GM21526 (cell line): ENCODE data around the gene IRF2.
A peak's percentile ranks its signal among the peaks of the same experiment; 100 is the strongest.

Source experiments
- ATAC-seq: cut with Tn5 transposase; IDR thresholded peaks from one replicate; pipeline ENCODE4 v1.9.1; 2021; ENCODE audit warnings: moderate library complexity; ENCODE audit not compliant: unreplicated experiment, low FRiP score

Gene IRF2

GRCh38 chr4:184434021-184434420 is 40.3 kb downstream of the IRF2 start:
- no peak for ATAC-seq

GRCh38 chr4:184433258-184433892 is 41.0 kb downstream of the IRF2 start:
- no peak for ATAC-seq

- no peak for ATAC-seq
Measured at GRCh38 chr4:184432127-184432922, 42.0 kb downstream of the IRF2 start.

GRCh38 chr4:184430163-184430562 is 44.2 kb downstream of the IRF2 start:
- ATAC-seq: no peak

- no peak for ATAC-seq
Measured at GRCh38 chr4:184428787-184429186, 45.6 kb downstream of the IRF2 start.

GRCh38 chr4:184427687-184428086 is 46.7 kb downstream of the IRF2 start:
- ATAC-seq: no peak

GRCh38 chr4:184427093-184427492 is 47.3 kb downstream of the IRF2 start:
- no peak for ATAC-seq

- ATAC-seq: no peak
Measured at GRCh38 chr4:184424993-184425758, 49.2 kb downstream of the IRF2 start.

- no peak for ATAC-seq
Measured at GRCh38 chr4:184424279-184424678, 50.1 kb downstream of the IRF2 start.

GRCh38 chr4:184423003-184423686 is 51.2 kb downstream of the IRF2 start:
- ATAC-seq: no peak

- no peak for ATAC-seq
Measured at GRCh38 chr4:184422378-184422777, 52.0 kb downstream of the IRF2 start.

- ATAC-seq: no peak
Measured at GRCh38 chr4:184421533-184422155, 52.7 kb downstream of the IRF2 start.

GRCh38 chr4:184420881-184421416 is 53.4 kb downstream of the IRF2 start:
- peak; percentile 41 for ATAC-seq

- ATAC-seq: peak; percentile 15
Measured at GRCh38 chr4:184420402-184420801, 53.9 kb downstream of the IRF2 start.

- no peak for ATAC-seq
Measured at GRCh38 chr4:184419976-184420375, 54.4 kb downstream of the IRF2 start.

- peak; percentile 39 for ATAC-seq
Measured at GRCh38 chr4:184417802-184418511, 56.4 kb downstream of the IRF2 start.

GRCh38 chr4:184416913-184417734 is 57.2 kb downstream of the IRF2 start:
- ATAC-seq: peak; percentile 40

GRCh38 chr4:184415071-184415470 is 59.3 kb downstream of the IRF2 start:
- no peak for ATAC-seq
